MCF 10A (cell line): ENCODE data around the gene FYCO1. TPM values are rescaled to one million over a fixed set of nuclear protein-coding genes. Genes with fewer than 3 reads are reported as not detected.

Source experiments
- BruUV-seq: library from RNA; stranded (reverse); fragments of 400-500 nt; replicated peaks from 2 replicates; lab custom pipeline; 2021; lab: Mats Ljungman, UMichigan
- CTCF ChIA-PET: fragments of 300-600 bp; sonication (Branson Sonifier 250); formaldehyde crosslinking; extraction: SDS; loops from one replicate; lab custom pipeline; 2021; ENCODE audit warnings: antibody characterized with exemption, inconsistent platforms; lab: Yijun Ruan, JAX
- POLR2A ChIA-PET: fragments of 300-600, 350-650 bp; sonication (Branson Sonifier 250); formaldehyde crosslinking; extraction: SDS; loops from one replicate; lab custom pipeline; 2020; ENCODE audit warnings: antibody characterized with exemption, inconsistent platforms; lab: Yijun Ruan, JAX
- DNase-seq: peaks from one replicate; pipeline ENCODE4 v3.0.0-alpha.2; 2018; ENCODE audit not compliant: unreplicated experiment
- H3K27ac Mint-ChIP-seq: one replicate; pipeline ENCODE4 v1.8.0; 2022; ENCODE audit warnings: mild to moderate bottlenecking, low read depth, mixed read lengths; ENCODE audit not compliant: unreplicated experiment
- H3K27me3 Mint-ChIP-seq: one replicate; pipeline ENCODE4 v1.8.0; 2022; ENCODE audit warnings: mixed read lengths; ENCODE audit not compliant: insufficient read depth, unreplicated experiment
- H3K36me3 Mint-ChIP-seq: one replicate; pipeline ENCODE4 v1.8.0; 2022; ENCODE audit warnings: mild to moderate bottlenecking, moderate library complexity, mixed read lengths; ENCODE audit not compliant: insufficient read depth, unreplicated experiment
- H3K4me1 Mint-ChIP-seq: one replicate; pipeline ENCODE4 v1.8.0; 2022; ENCODE audit warnings: mixed read lengths; ENCODE audit not compliant: insufficient read depth, unreplicated experiment
- H3K4me3 Mint-ChIP-seq: one replicate; pipeline ENCODE4 v1.8.0; 2022; ENCODE audit warnings: mild to moderate bottlenecking, moderate library complexity, mixed read lengths; ENCODE audit not compliant: unreplicated experiment
- H3K9me3 Mint-ChIP-seq: one replicate; pipeline ENCODE4 v1.8.0; 2022; ENCODE audit warnings: mixed read lengths; ENCODE audit not compliant: unreplicated experiment
- intact Hi-C: fragments of 100-400 bp; cut with micrococcal nuclease; formaldehyde crosslinking; loops from 2 replicates; pipeline ENCODE4 v1.14.1; 2022
- total RNA-seq: library from RNA; stranded (reverse); gene quantifications from 2 replicates; pipeline ENCODE4 v1.2.3, GENCODE V29; 2022
- TF ChIP-seq, protein P1 (sequence below): fragments of 200-600 bp; IDR thresholded peaks from one replicate; pipeline ENCODE4 v1.8.0; 2022; ENCODE audit warnings: antibody characterized with exemption, mild to moderate bottlenecking; ENCODE audit not compliant: unreplicated experiment

FYCO1 gene
- total RNA-seq, 1 experiment from 2014 or later: 18.4 TPM

DNA sequence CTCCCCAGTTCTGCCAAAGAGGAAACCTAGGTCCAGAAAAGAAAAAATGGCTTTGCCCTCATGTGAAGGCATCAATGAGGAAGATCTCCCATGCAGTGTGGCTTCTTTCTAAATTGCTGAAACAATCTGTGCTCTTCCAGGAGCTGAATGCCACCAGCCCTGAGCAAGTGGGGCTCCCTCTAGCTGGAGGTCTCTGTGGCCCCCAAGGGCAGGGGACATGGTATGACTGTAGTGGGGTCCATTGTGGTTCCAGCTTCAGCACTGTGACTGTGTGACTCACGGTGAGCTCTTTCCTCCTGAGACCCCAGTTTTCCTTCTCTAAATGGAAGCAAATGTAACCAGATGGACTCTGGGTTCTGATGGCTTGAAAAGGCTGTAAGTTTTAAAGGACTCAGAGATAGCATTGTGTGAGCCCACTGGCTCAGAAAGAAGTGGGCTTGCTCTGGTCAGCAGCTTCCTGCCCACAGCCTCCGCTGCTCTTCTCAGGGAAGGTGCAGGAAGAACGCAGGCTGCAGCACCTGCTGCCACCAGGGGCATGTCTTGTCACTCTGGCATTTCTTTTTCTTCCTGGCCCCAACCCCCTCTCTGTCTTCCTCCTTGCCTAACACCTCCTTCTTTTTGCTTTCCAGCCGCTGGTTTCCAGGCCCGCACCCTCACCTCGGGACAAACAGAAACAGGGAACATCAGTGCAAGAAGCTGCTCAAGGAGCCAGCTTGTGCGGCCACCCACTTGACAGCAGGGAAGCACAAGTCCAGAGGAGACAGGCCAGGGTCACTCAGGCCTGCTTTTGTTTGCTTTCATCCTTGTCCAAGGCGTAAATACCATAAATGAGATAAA lies 58.2 kb downstream of the FYCO1 start:
- BruUV-seq: no TSS peak
- peaks cover 7% of the 10 kb centered on the region for H3K9me3 Mint-ChIP-seq
- CTCF ChIA-PET: interaction anchor here (0.6 to 9.6 kb wide), 16 partner anchors 9 to 492 kb away, joined by 3 to 241 read pairs (median 5); no protein-coding TSS in a partner anchor
- no peak overlapping the region for H3K4me3 Mint-ChIP-seq
- intact Hi-C loops: loop anchor here (1.0 to 10.0 kb wide), 5 partner anchors 142 to 900 kb away; partner anchors contain the start of gene CCR1
- TF ChIP-seq, protein P1, sequence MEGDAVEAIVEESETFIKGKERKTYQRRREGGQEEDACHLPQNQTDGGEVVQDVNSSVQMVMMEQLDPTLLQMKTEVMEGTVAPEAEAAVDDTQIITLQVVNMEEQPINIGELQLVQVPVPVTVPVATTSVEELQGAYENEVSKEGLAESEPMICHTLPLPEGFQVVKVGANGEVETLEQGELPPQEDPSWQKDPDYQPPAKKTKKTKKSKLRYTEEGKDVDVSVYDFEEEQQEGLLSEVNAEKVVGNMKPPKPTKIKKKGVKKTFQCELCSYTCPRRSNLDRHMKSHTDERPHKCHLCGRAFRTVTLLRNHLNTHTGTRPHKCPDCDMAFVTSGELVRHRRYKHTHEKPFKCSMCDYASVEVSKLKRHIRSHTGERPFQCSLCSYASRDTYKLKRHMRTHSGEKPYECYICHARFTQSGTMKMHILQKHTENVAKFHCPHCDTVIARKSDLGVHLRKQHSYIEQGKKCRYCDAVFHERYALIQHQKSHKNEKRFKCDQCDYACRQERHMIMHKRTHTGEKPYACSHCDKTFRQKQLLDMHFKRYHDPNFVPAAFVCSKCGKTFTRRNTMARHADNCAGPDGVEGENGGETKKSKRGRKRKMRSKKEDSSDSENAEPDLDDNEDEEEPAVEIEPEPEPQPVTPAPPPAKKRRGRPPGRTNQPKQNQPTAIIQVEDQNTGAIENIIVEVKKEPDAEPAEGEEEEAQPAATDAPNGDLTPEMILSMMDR: no peak
- no peak overlapping the region for H3K27ac Mint-ChIP-seq
- H3K36me3 Mint-ChIP-seq: peaks cover 34% of the 10 kb centered on the region
- POLR2A ChIA-PET: interaction anchor here (0.7 to 1.6 kb wide), 2 partner anchors 142 to 441 kb away, joined by 3 to 6 read pairs; no protein-coding TSS in a partner anchor
- no peak for DNase-seq
- no peaks in the 10 kb centered on the region for H3K27me3 Mint-ChIP-seq
- H3K4me1 Mint-ChIP-seq: peaks cover 6% of the 10 kb centered on the region

DNA sequence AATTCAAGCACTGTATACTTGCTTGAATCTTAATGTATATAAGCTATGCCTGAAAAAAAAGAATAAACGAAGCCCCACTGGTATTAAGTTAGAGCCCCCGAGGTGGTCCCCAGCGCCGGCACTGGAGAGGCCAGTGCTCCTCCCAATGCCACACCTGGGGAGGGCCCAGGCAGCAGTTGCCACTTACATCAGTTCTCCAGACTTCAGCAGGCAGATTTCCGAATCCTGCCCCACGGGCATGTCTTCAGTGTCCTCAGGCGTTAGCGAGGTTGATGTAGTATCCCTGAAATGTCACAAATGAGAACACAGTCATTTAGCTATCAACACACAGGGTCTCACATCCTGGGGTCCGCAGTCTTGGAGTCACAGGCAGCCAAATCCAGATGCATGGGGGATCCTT lies 59.4 kb downstream of the FYCO1 start:
- intact Hi-C loops: loop anchor here (5.0 to 10.0 kb wide), 3 partner anchors 269 to 899 kb away; partner anchors contain the start of gene CCR1
- POLR2A ChIA-PET: no interaction called here
- BruUV-seq: no TSS peak
- no peak for DNase-seq
- H3K4me3 Mint-ChIP-seq: no peak overlapping the region
- peaks cover 6% of the 10 kb centered on the region for H3K4me1 Mint-ChIP-seq
- H3K27me3 Mint-ChIP-seq: no peaks in the 10 kb centered on the region
- TF ChIP-seq, protein P1: no peak
- H3K9me3 Mint-ChIP-seq: peaks cover 7% of the 10 kb centered on the region
- H3K36me3 Mint-ChIP-seq: peaks cover 34% of the 10 kb centered on the region
- CTCF ChIA-PET: interaction anchor here (1.2 to 9.6 kb wide), 4 partner anchors 17 to 442 kb away, joined by 3 to 241 read pairs (median 18); no protein-coding TSS in a partner anchor
- H3K27ac Mint-ChIP-seq: no peak overlapping the region

DNA sequence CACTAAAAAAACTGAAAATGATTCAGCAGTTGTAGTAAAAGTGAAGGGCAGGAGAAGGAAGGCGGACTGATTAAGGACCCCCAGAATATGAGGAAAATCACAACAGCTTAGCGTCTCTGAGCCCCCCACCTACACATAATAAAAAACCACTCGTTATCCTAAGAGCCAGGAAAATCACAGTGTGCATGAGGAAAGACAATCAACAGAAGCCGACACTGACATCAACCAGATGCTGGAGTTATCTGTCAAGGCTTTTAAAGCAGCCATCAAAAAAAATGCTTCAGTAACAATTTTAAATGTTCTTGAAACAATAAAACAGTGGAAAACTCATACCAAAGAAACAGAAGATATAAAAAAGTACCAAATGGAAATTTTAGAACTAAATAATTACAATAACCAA lies 62.0 kb downstream of the FYCO1 start:
- Mint-ChIP-seq H3K4me3 (no peak overlapping the region), H3K9me3 (no peaks in the 10 kb centered on the region), H3K27me3 (no peaks in the 10 kb centered on the region), H3K27ac (no peak overlapping the region), H3K4me1 (no peaks in the 10 kb centered on the region), H3K36me3 (peaks cover 51% of the 10 kb centered on the region)
- TF ChIP-seq, protein P1: no peak
- DNase-seq: no peak
- intact Hi-C loops: loop anchor here (10.0 kb wide), 2 partner anchors 271 to 419 kb away; partner anchors contain the start of gene CCR1
- BruUV-seq: no TSS peak
- ChIA-PET CTCF (interaction anchor here (7.2 kb wide), 1 partner anchor 145 kb away, joined by 64 read pairs; no protein-coding TSS in a partner anchor), POLR2A (no interaction called here)

DNA sequence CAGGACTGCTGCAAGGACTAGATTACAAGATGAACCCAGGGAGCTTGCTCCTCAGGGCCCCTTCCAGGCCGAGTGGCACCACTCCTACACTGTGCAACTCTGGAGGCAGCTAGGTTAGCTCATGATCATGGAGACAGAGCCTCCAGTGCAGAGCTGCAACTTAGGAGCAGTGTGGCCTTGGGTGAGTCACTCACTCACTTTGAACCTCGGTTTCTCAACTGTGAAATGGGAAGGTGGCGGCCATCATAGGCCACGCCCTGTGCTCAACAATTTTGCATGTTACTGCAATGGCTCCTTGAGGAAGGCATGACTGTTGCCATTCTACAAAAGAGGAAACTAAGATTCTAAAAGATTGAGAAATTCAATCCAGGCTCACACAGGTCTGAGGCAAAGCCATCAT lies 63.5 kb downstream of the FYCO1 start:
- no peak overlapping the region for H3K4me3 Mint-ChIP-seq
- TF ChIP-seq, protein P1: no peak
- H3K9me3 Mint-ChIP-seq: no peaks in the 10 kb centered on the region
- BruUV-seq: no TSS peak
- ChIA-PET CTCF (interaction anchor here (7.2 kb wide), 1 partner anchor 146 kb away, joined by 64 read pairs; no protein-coding TSS in a partner anchor), POLR2A (interaction anchor here (1.1 kb wide), 1 partner anchor 10 kb away, joined by 3 read pairs; no protein-coding TSS in a partner anchor)
- H3K27me3 Mint-ChIP-seq: no peaks in the 10 kb centered on the region
- H3K27ac Mint-ChIP-seq: no peak overlapping the region
- intact Hi-C loops: loop anchor here (10.0 kb wide), 2 partner anchors 273 to 417 kb away; partner anchors contain the start of gene CCR1
- H3K4me1 Mint-ChIP-seq: no peaks in the 10 kb centered on the region
- H3K36me3 Mint-ChIP-seq: peaks cover 52% of the 10 kb centered on the region
- no peak for DNase-seq
